LNCaP clone FGC (cell line): Measurements from ENCODE around the gene CENPP.
A peak's percentile ranks its signal among the peaks of the same experiment; 100 is the strongest.

ENCODE experiments used
- DNase-seq: peaks from one replicate; pipeline ENCODE4 v3.0.0-alpha.2; 2011; ENCODE audit warnings: low read depth
- H3K4me3 ChIP-seq: 2 replicates; pipeline ENCODE4 v1.5.1; 2011; ENCODE audit warnings: mild to moderate bottlenecking, low read depth, low read length, control low read depth
- CTCF ChIP-seq: IDR thresholded peaks from 2 replicates; pipeline ENCODE4 v1.5.1; 2012; ENCODE audit warnings: mild to moderate bottlenecking; ENCODE audit not compliant: control insufficient read depth, insufficient read depth; ENCODE audit errors: extremely low read depth

Gene CENPP

GRCh38 chr9:92291577-92291976 is 34.2 kb upstream of the CENPP start:
- H3K4me3 ChIP-seq, result peak overlapping the region; percentile 92; the same call in 1 of the 2 replicates
- no peak for TF ChIP-seq CTCF
- DNase-seq, result no peak

GRCh38 chr9:92292338-92293074 is 33.2 kb upstream of the CENPP start:
- TF ChIP-seq CTCF, result no peak
- DNase-seq, result no peak
- H3K4me3 ChIP-seq, result peak overlapping the region; percentile 92

GRCh38 chr9:92293075-92293354 is 32.7 kb upstream of the CENPP start:
- DNase-seq, result no peak
- peak overlapping the region; percentile 92 for H3K4me3 ChIP-seq
- no peak for TF ChIP-seq CTCF

GRCh38 chr9:92293452-92294296 is 32.1 kb upstream of the CENPP start, which contains the start of gene IARS1:
Gene IARS1 (minus strand): TSS chr9:92293697. CDS start chr9:92289419, 4,278 bp downstream.
- TF ChIP-seq CTCF, result peak; percentile 61
- DNase-seq, result peak; percentile 96
- H3K4me3 ChIP-seq, result peak within 1 kb of the TSS; percentile 92

- H3K4me3 ChIP-seq, result peak overlapping the region; percentile 92
- no peak for TF ChIP-seq CTCF
- no peak for DNase-seq
These were observed 31.5 kb upstream of the CENPP start for GRCh38 chr9:92294297-92294676.

- peak overlapping the region; percentile 92; the same call in 1 of the 2 replicates for H3K4me3 ChIP-seq
- no peak for DNase-seq
- no peak for TF ChIP-seq CTCF
These were observed 30.4 kb upstream of the CENPP start for GRCh38 chr9:92295240-92295790.
